Choroid plexus epithelial cell (primary cell): Measurements from ENCODE around the gene MYO1D.
A peak's percentile ranks its signal among the peaks of the same experiment; 100 is the strongest.

Experiments used
- DNase-seq: peaks from one replicate; pipeline ENCODE4 v3.0.0-alpha.2; 2010; ENCODE audit warnings: low read depth
- H3K4me3 ChIP-seq: 2 replicates; pipeline ENCODE4 v1.5.1; 2011; ENCODE audit warnings: low read depth, mild to moderate bottlenecking, control low read depth, low read length, moderate library complexity
- TF ChIP-seq, protein P1 (sequence below): conservative IDR thresholded peaks from 2 replicates; pipeline ENCODE4 v1.5.1; 2011; ENCODE audit warnings: low read depth, mild to moderate bottlenecking, control low read depth, inconsistent platforms, low read length, moderate library complexity

MYO1D gene

DNA sequence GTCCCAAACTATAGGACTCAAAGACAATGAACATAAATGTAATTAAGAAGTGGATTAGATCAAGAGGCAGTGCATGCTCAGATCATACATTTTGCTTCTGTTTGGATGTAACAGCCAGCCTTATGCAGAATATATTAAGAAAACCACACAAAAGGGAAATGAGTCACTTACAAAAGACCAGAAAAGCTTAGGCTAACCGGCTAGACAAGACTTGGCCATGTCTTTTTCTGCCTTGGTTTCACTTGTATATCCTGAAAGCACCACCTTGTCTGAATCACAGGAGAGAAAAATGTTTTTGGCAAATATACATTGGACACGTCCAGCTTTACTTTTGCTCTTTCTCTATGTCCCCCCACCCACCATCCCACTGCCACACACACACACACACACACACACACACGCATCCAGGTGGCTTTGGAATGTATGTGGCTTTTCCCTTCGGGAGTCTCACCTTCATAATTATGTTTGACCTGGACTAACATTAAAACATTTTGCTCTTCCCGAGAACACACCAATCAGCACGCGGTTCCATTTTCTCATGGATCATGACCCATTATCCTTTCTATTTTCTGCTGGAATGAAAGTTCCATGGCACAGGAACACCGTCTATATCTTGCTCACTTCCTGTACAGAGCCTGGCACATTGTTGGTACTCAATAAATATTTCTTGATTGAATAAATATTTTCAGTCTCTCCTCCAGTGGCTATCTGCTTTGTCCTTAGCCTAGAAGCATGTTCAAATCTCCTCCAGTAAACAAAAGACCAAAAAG, 325.6 kb downstream of the MYO1D start:
- DNase-seq = peak; percentile 64
- TF ChIP-seq, protein P1, sequence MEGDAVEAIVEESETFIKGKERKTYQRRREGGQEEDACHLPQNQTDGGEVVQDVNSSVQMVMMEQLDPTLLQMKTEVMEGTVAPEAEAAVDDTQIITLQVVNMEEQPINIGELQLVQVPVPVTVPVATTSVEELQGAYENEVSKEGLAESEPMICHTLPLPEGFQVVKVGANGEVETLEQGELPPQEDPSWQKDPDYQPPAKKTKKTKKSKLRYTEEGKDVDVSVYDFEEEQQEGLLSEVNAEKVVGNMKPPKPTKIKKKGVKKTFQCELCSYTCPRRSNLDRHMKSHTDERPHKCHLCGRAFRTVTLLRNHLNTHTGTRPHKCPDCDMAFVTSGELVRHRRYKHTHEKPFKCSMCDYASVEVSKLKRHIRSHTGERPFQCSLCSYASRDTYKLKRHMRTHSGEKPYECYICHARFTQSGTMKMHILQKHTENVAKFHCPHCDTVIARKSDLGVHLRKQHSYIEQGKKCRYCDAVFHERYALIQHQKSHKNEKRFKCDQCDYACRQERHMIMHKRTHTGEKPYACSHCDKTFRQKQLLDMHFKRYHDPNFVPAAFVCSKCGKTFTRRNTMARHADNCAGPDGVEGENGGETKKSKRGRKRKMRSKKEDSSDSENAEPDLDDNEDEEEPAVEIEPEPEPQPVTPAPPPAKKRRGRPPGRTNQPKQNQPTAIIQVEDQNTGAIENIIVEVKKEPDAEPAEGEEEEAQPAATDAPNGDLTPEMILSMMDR = no peak
- no peak overlapping the region for H3K4me3 ChIP-seq

DNA sequence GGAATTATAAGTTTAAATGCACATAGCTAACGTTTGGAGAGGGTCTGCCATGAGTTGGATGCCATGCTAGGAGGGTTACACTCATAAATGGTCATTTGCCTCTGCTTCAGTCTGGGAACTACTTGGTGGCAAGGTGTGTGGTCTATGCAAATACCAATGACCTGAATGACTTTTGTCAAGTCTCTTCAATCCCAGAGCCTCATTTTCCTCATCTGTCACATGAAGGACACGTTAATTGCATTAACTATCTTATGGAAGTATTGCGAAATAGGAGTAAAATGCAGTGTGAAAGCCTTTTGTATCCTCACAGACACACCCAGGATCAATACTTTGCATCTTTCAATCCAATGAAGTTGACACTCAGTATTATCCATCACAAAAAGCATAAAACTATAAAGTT, 327.4 kb downstream of the MYO1D start:
- DNase-seq = no peak
- H3K4me3 ChIP-seq = no peak overlapping the region
- TF ChIP-seq, protein P1 = no peak

DNA sequence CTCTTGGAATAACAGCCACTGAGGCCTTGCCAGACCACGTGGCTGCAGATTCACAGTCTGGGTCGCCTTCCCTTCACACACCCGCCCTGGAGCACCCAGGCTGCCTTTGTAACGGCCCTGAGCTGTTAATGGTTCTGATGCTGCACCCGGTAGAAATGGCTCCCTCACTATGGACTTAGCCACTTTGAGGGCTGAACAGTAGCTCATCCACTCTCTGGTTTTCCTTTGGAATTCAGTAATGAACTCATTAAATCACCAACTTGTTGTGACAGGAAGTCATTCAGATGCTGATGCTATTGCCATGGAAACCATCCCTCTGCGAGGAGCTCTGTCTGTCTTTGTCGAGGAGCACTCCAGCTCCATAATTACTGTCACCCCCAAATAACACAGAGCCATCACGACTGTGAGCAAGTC, 330.9 kb downstream of the MYO1D start:
- no peak for DNase-seq
- no peak overlapping the region for H3K4me3 ChIP-seq
- TF ChIP-seq, protein P1 = no peak

DNA sequence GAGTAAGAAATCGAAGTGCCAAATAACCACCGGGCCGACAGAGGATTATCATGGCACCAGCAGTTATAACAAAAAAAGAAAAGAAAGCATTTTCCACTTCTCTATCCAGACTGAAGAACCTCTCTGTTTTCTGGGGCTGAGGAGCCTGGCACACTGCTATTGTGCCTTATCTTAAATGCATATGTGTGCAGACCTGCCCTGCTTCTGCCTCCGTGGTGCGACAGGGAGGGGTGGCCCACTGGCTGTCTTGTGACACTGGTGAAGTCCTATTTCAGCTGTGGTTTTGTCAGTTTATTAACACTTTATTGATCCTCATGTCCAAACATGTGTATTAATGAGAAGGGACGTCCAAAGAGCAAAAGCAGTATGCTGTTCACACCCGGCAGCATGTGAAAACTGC, 334.7 kb downstream of the MYO1D start:
- H3K4me3 ChIP-seq = no peak overlapping the region
- DNase-seq = no peak
- TF ChIP-seq, protein P1 = no peak

DNA sequence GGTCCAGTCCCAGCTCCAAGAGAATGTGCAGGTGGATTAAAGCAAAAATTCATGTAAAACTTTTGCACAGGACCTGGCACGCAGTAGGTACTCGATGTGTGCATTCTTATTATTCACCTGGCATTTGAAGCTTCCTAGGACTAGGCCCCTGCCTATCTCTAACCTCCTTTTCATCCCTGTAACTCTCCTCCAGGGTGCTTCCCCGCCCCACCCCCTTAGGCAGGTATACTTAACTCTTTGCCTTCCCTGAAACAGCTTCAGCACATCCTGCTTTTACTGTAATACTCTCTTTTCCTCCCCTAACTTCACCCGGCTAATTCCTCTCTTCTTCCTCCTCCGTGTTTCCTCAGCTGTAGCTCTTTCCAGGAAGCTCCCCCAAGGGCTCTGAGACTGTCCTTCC, 335.3 kb downstream of the MYO1D start:
- TF ChIP-seq, protein P1 = no peak
- H3K4me3 ChIP-seq = no peak overlapping the region
- no peak for DNase-seq

DNA sequence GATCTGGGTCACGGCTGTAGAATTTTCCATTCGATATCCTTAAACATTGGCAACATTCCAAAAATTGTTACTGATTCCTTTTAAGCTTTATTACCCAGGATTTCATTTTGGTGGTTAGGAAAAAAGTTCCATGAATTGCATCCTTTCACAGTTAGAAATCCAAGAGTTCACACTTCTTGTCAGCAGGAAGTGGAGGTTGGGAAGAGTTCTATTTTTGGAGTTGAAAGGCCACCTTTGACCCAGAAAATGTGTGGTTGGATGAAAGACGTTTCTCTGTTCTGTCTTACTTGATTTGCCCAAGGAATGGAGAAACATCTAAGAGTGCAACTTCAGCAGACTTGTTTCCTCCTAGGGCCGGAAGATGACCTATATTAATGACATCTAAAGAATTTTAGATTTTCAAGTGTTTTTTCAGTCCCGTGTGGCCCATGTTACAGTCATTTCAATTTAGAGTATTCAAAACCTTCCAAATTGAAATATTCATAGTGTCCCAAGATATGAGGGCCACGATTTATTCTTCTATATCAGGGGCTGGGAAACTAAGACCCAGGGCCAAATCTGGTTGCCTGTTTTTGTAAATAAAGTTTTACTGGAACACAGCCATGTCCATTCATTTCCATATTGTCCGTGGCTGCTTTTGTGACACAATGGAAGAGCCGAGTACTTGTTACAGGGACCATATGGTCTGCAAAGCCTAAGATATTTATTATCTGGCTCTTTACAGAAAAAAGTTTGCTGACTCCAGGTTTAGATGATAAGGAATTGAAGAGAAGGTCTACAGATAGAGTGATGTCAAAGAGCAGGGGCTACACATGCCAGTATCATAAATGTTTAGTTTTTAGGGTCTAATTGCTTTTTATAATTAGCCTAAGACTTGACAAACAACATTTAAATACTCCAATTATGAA, 339.9 kb downstream of the MYO1D start:
- TF ChIP-seq, protein P1 = no peak
- DNase-seq = peak; percentile 86
- H3K4me3 ChIP-seq = no peak overlapping the region
